ENCODE measurements around the gene TRAF4. TPM values are rescaled to one million over a fixed set of nuclear protein-coding genes. Genes with fewer than 3 reads are reported as not detected.

TRAF4 gene
- total and polyA plus RNA-seq, 9 of the 15 experiments (the other 6 are each of a cell fraction or from before 2014, with no cell fraction given) = 2.4 to 147 (median 72.4) TPM

- CTCF ChIA-PET (ENCODE audit: low intra/inter-chr PET ratio) = interaction anchor here (0.6 to 1.9 kb wide), 7 partner anchors 10 to 348 kb away, joined by 3 to 10 read pairs (median 3); partner anchors contain the start of gene FLOT2
- Histone ChIP-seq H3K4me2 (ENCODE audit: insufficient read depth, low read length) (no peak overlapping the region), H3K79me2 (ENCODE audit: control insufficient read depth, insufficient read depth, low read length) (peaks cover 21% of the 10 kb centered on the region), H3K4me1 (replicated peaks in 1 of 2; ENCODE audit: control insufficient read depth in 2 of 2, insufficient read depth in 2 of 2, low read length in 2 of 2) (peaks cover 3 to 8% of the 10 kb centered on the region in 2 experiments; a peak in 2 of 5 replicates), H3K27ac (ENCODE audit: extremely low read depth, low read depth, low read length) (no peak overlapping the region), H3K9ac (ENCODE audit: insufficient read depth in 1 of 2, low read depth in 2 of 2, low read length in 2 of 2) (no peak overlapping the region), H3K9me3 (replicated peaks; ENCODE audit: control insufficient read depth, insufficient read depth, low read depth, low read length) (no peaks in the 10 kb centered on the region), H3K4me3 (no peak overlapping the region), H3K9me1 (ENCODE audit: control insufficient read depth, insufficient read depth, low read length) (no peaks in the 10 kb centered on the region), H3K27me3 (ENCODE audit: control insufficient read depth in 2 of 2, insufficient read depth in 2 of 2, low read length in 2 of 2) (no peaks in the 10 kb centered on the region), H2AFZ (ENCODE audit: low read depth, low read length) (no peak overlapping the region), H3K36me3 (ENCODE audit: control insufficient read depth, insufficient read depth, low read length) (peaks cover 82% of the 10 kb centered on the region), H4K20me1 (replicated peaks; ENCODE audit: control insufficient read depth, insufficient read depth, low read length) (0 out of 2 replicates have a peak, but pooled peaks cover 6% of the 10 kb centered on the region)
- BruUV-seq (replicated peaks) = no TSS peak
- intact Hi-C loops (cut with micrococcal nuclease) = loop anchor here (1.0 to 5.0 kb wide), 4 partner anchors 78 to 153 kb away; partner anchors contain the start of gene DHRS13
- no peak for TF ChIP-seq SLC30A9 (CRISPR knock-in tag; IDR thresholded peaks at IDR 0.05)
- TF ChIP-seq, protein P1, sequence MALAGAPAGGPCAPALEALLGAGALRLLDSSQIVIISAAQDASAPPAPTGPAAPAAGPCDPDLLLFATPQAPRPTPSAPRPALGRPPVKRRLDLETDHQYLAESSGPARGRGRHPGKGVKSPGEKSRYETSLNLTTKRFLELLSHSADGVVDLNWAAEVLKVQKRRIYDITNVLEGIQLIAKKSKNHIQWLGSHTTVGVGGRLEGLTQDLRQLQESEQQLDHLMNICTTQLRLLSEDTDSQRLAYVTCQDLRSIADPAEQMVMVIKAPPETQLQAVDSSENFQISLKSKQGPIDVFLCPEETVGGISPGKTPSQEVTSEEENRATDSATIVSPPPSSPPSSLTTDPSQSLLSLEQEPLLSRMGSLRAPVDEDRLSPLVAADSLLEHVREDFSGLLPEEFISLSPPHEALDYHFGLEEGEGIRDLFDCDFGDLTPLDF (CRISPR knock-in tag; IDR thresholded peaks at IDR 0.05) = peak; percentile 27; the same call in 1 of the 2 replicates
- no peak for TF ChIP-seq CEBPB (tag; IDR thresholded peaks at IDR 0.05)
- 0 out of 2 replicates have a peak, but pooled peaks have one; percentile 67 for TF ChIP-seq FOXK1 (CRISPR knock-in tag; IDR thresholded peaks at IDR 0.05; ENCODE audit: borderline replicate concordance)
- TF ChIP-seq, protein P2, sequence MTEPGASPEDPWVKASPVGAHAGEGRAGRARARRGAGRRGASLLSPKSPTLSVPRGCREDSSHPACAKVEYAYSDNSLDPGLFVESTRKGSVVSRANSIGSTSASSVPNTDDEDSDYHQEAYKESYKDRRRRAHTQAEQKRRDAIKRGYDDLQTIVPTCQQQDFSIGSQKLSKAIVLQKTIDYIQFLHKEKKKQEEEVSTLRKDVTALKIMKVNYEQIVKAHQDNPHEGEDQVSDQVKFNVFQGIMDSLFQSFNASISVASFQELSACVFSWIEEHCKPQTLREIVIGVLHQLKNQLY (CRISPR knock-in tag; conservative IDR thresholded peaks at IDR 0.05) = peak in 1 of 2 experiments; percentile 77; a peak in 1 of 4 replicates
- peak; percentile 37; the same call in 1 of the 2 replicates for TF ChIP-seq CBFB (CRISPR knock-in tag; IDR thresholded peaks at IDR 0.05)
- TF ChIP-seq NR3C1 (CRISPR knock-in tag; IDR thresholded peaks at IDR 0.05) = no peak
- TF ChIP-seq KAT2B (IDR thresholded peaks at IDR 0.05; ENCODE audit: low read depth, low read length) = no peak
- TF ChIP-seq HMGXB4 (CRISPR knock-in tag; IDR thresholded peaks at IDR 0.05) = 0 out of 2 replicates have a peak, but pooled peaks have one; percentile 43
- in situ Hi-C loops (cut with MboI) = no loop called here
- POLR2A ChIA-PET = interaction anchor here (0.5 to 4.0 kb wide), 17 partner anchors 9 to 192 kb away, joined by 3 to 47 read pairs (median 3); partner anchors contain the start of genes FAM222B, FLOT2, NEK8 and PROCA1
- FAIRE-seq (no peak), ATAC-seq (peak; percentile 35), DNase-seq (ENCODE audit: extremely low read depth in 1 of 4, low spot score in 3 of 4) (no peak)
- 80% methylated on average over 1 of the region's 1 CpG for WGBS (ENCODE audit: insufficient coverage, low coverage, missing lambda C conversion rate)
Observed at GRCh38 chr17:28763137-28763799, 19.5 kb downstream of the TRAF4 start.

All from K562 (cell line).